Activated CD8-positive, alpha-beta T cell treated with anti-CD3 and anti-CD28 coated beads, Interleukin-2, amount 10 ng/mL, durations not matched to agents 7 days and 5 days (primary cell): ENCODE data around the gene RGS21. TPM values are rescaled to one million over a fixed set of nuclear protein-coding genes. Genes with fewer than 3 reads are reported as not detected.

ENCODE experiments used
- ATAC-seq: fragments of 150-1000 bp; cut with Tn5 transposase; one replicate; pipeline ENCODE4 v1.10.0; 2021; ENCODE audit warnings: moderate library complexity
- CTCF ChIA-PET: fragments of 350-600 bp; sonication (Branson Sonifier 250); formaldehyde crosslinking; loops from one replicate; lab custom pipeline; 2021; ENCODE audit warnings: antibody characterized with exemption; lab: Charles Lee
- POLR2A ChIA-PET: fragments of 350-600 bp; sonication (Branson Sonifier 250); formaldehyde crosslinking; loops from one replicate; lab custom pipeline; 2021; ENCODE audit warnings: antibody characterized with exemption; lab: Charles Lee
- DNase-seq: peaks from one replicate; pipeline ENCODE4 v3.0.0-alpha.2; 2020
- H3K27ac Mint-ChIP-seq: one replicate; pipeline ENCODE4 v1.8.0; 2021; ENCODE audit warnings: mild to moderate bottlenecking, mixed read lengths
- H3K27me3 Mint-ChIP-seq: one replicate; pipeline ENCODE4 v1.8.0; 2021; ENCODE audit warnings: low read depth, mixed read lengths
- H3K36me3 Mint-ChIP-seq: one replicate; pipeline ENCODE4 v1.8.0; 2021; ENCODE audit warnings: low read depth, mixed read lengths
- H3K4me1 Mint-ChIP-seq: one replicate; pipeline ENCODE4 v1.8.0; 2021; ENCODE audit warnings: low read depth, mixed read lengths
- H3K4me3 Mint-ChIP-seq: one replicate; pipeline ENCODE4 v1.8.0; 2021; ENCODE audit warnings: mild to moderate bottlenecking, mixed read lengths
- H3K9me3 Mint-ChIP-seq: one replicate; pipeline ENCODE4 v1.8.0; 2022; ENCODE audit warnings: mixed read lengths; ENCODE audit not compliant: insufficient read depth
- total RNA-seq, 2 experiments: library from RNA; stranded (reverse); gene quantifications; one replicate each; pipeline ENCODE4 v1.2.3, GENCODE V29; 2021

RGS21 gene
- total RNA-seq, 2 experiments from 2014 or later = not detected

DNA sequence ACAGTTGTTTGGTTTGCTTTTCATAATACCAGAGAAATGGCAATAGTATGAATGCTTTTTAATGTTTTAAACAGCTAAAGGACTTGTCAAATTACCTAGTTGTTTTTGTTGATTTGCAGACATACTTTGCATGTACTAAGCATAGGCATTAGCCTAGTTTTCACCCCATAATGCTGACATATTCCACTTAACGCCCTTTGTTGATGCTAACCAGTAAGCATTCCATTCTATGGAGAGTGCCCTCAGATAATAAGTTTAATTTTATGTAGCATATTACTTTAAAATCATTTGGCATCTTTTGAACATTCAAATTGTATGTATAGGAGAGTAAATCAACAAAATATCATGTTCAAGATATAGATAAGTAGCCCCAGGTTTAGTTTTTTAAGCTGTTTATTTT, 32.5 kb downstream of the RGS21 start:
- DNase-seq (no peak), ATAC-seq (no peak)
- ChIA-PET POLR2A (no interaction called here), CTCF (no interaction called here)
- no peak overlapping the region for H3K27ac Mint-ChIP-seq
- H3K27me3 Mint-ChIP-seq = no peaks in the 10 kb centered on the region
- H3K36me3 Mint-ChIP-seq = no peaks in the 10 kb centered on the region
- no peaks in the 10 kb centered on the region for H3K4me1 Mint-ChIP-seq
- H3K4me3 Mint-ChIP-seq = no peak overlapping the region
- H3K9me3 Mint-ChIP-seq = no peaks in the 10 kb centered on the region

DNA sequence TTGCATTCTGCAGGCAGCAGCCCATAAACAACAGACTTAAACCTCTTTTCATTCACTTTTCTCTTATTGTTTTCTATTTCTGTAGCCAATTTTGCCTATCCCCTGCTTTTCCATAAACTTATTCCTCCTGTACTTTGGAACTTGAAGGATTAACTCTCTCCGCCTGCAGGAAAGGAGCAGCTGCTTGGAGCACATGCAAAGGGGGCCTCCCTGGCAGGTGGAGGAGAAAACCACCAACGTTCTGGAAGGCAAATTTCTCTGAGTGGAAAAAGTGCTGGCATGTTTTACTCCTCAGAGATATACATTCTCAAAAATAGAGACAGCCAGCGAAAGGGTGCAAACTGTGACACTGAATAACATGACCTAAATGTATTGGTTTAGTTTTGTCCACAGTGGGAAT, 33.6 kb downstream of the RGS21 start:
- ATAC-seq (no peak), DNase-seq (no peak)
- no peaks in the 10 kb centered on the region for H3K27me3 Mint-ChIP-seq
- no peaks in the 10 kb centered on the region for H3K9me3 Mint-ChIP-seq
- POLR2A ChIA-PET = no interaction called here
- H3K4me1 Mint-ChIP-seq = no peaks in the 10 kb centered on the region
- H3K36me3 Mint-ChIP-seq = no peaks in the 10 kb centered on the region
- H3K4me3 Mint-ChIP-seq = no peak overlapping the region
- CTCF ChIA-PET = no interaction called here
- no peak overlapping the region for H3K27ac Mint-ChIP-seq

DNA sequence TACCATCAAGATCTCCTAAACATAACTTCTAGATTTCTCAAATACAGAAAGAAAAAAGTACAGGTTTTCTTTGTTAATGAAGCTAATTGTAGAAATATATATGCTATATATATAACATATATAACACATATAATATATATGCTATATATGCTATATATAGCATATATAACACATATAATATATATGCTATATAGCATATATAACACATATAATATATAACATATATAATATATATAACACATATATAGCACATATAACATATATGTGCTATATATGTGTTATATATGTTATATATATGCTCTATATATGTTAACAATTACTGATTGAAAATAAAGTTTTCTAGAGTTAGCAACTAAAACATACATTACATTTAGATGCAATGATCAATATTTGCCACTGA, 34.8 kb downstream of the RGS21 start:
- no peaks in the 10 kb centered on the region for H3K27me3 Mint-ChIP-seq
- ChIA-PET CTCF (no interaction called here), POLR2A (no interaction called here)
- no peak overlapping the region for H3K4me3 Mint-ChIP-seq
- ATAC-seq (no peak), DNase-seq (no peak)
- no peak overlapping the region for H3K27ac Mint-ChIP-seq
- H3K36me3 Mint-ChIP-seq = no peaks in the 10 kb centered on the region
- H3K9me3 Mint-ChIP-seq = no peaks in the 10 kb centered on the region
- no peaks in the 10 kb centered on the region for H3K4me1 Mint-ChIP-seq

DNA sequence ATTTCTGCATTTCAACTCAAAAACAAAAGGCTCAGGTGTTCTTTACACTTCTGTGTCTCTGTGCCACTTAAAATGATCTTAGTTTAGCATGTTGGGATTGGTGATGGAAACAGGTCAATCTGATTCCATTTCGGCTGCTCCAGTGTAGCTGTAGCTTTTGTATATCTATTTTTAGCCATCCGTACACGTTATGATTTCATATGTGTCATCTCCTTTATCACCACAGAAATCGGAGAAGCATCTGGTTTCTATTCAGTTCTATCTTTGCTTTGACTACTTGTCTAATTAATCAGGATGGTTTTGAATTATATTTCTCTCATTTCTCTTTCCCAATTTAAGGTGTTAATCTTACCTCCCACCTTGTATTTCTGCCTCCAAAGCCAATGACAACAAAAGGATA, 41.1 kb downstream of the RGS21 start:
- H3K4me3 Mint-ChIP-seq = no peak overlapping the region
- H3K36me3 Mint-ChIP-seq = no peaks in the 10 kb centered on the region
- POLR2A ChIA-PET = no interaction called here
- H3K27me3 Mint-ChIP-seq = no peaks in the 10 kb centered on the region
- H3K4me1 Mint-ChIP-seq = no peaks in the 10 kb centered on the region
- ATAC-seq (no peak), DNase-seq (no peak)
- H3K27ac Mint-ChIP-seq = no peak overlapping the region
- CTCF ChIA-PET = no interaction called here
- no peaks in the 10 kb centered on the region for H3K9me3 Mint-ChIP-seq

DNA sequence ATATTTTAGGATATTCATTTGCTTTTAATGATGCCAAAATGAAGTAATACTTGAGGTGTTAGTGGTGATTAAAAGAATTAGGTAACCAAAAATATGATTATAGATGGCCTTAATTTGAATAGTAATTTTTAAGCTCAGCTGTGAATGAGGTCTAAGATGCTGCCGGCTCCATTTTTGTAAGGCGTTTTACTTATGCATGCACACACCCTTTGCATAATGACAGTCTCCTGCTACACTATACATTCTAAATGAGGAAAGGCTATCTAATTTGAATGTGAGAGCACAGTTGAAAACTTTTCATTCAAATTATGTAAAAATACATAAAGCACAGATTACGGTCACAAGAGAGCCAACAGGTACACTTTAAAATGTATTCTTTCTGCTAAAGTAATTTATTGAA, 41.6 kb downstream of the RGS21 start:
- ChIA-PET CTCF (no interaction called here), POLR2A (no interaction called here)
- no peaks in the 10 kb centered on the region for H3K4me1 Mint-ChIP-seq

DNA sequence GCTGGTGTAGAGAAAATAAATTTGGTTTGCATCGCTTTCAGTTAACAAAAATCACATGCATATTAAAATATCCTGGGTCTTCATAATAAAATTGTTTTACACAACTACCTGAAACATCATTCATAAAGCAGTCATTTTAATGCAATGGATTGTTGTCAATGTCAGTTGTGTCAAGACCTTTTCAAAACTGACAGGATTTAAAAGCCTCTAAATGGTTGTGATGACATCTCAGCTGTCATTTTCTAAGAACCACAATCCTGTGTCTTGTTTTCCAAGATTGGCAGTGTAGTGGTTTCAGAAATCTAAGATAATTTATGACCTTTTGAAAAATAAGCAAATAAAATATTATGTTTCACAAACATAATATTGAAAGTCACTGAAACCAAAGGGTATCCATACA, 42.0 kb downstream of the RGS21 start:
- no peak for ATAC-seq
- ChIA-PET CTCF (no interaction called here), POLR2A (no interaction called here)

More for the DNA sequence above, 41.6 kb downstream of the RGS21 start:
- ATAC-seq (no peak), DNase-seq (no peak)
- Mint-ChIP-seq H3K27ac (no peak overlapping the region), H3K36me3 (no peaks in the 10 kb centered on the region), H3K27me3 (no peaks in the 10 kb centered on the region), H3K9me3 (no peaks in the 10 kb centered on the region), H3K4me3 (no peak overlapping the region)

DNA sequence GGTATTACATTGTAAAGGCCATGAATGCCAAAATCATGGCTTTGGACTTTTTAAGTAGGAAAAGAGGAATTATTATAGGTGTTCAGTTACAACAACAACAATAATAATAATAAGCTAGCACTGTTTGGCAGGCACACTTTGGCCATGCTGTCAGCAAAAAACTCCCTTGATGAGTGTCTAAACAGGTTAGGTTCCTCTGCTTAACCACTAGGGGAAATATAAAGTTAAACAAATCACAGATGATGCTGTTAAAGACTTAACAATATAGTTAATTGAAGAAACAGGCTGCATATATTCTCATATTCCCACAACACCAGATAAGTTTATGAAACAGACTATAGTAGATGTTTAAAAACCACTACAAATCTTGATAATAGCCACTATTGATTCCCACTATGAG, 46.4 kb downstream of the RGS21 start:
- ChIA-PET CTCF (no interaction called here), POLR2A (no interaction called here)

More for the DNA sequence above, 42.0 kb downstream of the RGS21 start:
- Mint-ChIP-seq H3K4me3 (no peak overlapping the region), H3K27ac (no peak overlapping the region), H3K36me3 (no peaks in the 10 kb centered on the region), H3K27me3 (no peaks in the 10 kb centered on the region), H3K4me1 (no peaks in the 10 kb centered on the region), H3K9me3 (no peaks in the 10 kb centered on the region)
- DNase-seq = no peak

DNA sequence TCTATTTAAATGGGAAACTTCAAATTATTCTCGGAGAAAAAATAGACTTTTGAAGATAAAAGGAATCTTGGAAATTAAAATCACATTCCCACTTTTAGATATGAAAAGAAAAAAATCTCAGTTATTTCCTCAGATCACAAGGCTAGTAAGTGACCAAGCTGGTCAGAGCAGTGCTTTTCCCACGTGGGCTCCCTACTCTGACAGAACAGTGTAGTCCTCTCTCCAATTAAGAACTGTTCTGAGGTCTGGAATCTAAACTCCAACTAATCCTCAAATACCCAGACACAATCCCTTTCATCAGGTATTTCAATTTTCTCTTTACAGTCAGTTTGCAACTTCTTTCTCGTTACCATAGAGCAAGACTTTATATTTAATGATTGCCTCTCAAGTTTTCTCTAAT, 50.6 kb downstream of the RGS21 start:
- Mint-ChIP-seq H3K27me3 (no peaks in the 10 kb centered on the region), H3K27ac (no peak overlapping the region), H3K4me3 (no peak overlapping the region), H3K9me3 (no peaks in the 10 kb centered on the region), H3K36me3 (no peaks in the 10 kb centered on the region), H3K4me1 (no peaks in the 10 kb centered on the region)
- ChIA-PET POLR2A (no interaction called here), CTCF (no interaction called here)
- ATAC-seq = no peak
- DNase-seq = no peak

More for the DNA sequence above, 46.4 kb downstream of the RGS21 start:
- Mint-ChIP-seq H3K4me3 (no peak overlapping the region), H3K36me3 (no peaks in the 10 kb centered on the region), H3K9me3 (no peaks in the 10 kb centered on the region), H3K4me1 (no peaks in the 10 kb centered on the region), H3K27me3 (no peaks in the 10 kb centered on the region), H3K27ac (no peak overlapping the region)
- DNase-seq (no peak), ATAC-seq (no peak)

DNA sequence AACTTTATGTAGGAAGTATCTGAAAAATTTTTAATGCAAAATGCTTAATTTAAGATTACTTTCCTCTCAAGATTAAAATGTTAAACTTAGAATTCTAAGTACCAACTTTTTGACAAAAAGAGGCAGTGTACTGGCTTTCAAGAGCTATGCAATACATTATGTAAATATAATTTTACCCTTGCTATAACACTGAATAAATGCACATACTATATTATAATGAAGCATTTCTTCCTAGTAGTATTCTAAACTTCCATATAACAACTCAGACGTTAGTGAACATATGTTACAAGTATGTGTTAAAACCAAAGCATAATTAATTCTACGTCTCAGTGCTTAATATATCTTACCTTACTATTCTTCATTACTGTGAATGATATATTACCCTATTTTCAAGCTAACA, 58.5 kb downstream of the RGS21 start:
- H3K4me3 Mint-ChIP-seq = no peak overlapping the region
- ATAC-seq = no peak
- CTCF ChIA-PET = no interaction called here

DNA sequence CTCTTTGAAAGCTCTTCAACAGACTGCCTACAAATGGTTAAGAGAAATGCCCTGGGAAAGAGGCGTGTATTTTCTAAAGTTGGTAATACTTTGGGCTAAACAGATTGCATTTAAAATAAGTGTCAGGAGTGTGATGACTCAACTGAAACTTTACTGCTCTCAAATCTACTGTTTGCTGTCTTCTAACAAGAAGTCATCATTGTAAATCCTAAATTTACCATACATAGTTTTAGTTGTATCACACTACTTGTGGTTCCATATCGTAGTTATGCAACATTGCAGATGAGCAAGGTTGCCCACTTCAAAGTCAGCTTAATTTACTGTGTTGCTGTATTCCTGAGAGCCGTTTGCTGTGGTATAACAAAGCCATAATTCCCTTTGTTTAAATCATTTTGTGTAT, 59.6 kb downstream of the RGS21 start:
- Mint-ChIP-seq H3K36me3 (no peaks in the 10 kb centered on the region), H3K4me1 (no peaks in the 10 kb centered on the region), H3K27me3 (no peaks in the 10 kb centered on the region), H3K27ac (no peak overlapping the region), H3K4me3 (no peak overlapping the region), H3K9me3 (no peaks in the 10 kb centered on the region)
- ChIA-PET CTCF (no interaction called here), POLR2A (no interaction called here)
- no peak for ATAC-seq
- no peak for DNase-seq

More for the DNA sequence above, 58.5 kb downstream of the RGS21 start:
- H3K36me3 Mint-ChIP-seq = no peaks in the 10 kb centered on the region
- H3K9me3 Mint-ChIP-seq = no peaks in the 10 kb centered on the region
- no peak overlapping the region for H3K27ac Mint-ChIP-seq
- POLR2A ChIA-PET = no interaction called here
- H3K27me3 Mint-ChIP-seq = no peaks in the 10 kb centered on the region
- H3K4me1 Mint-ChIP-seq = no peaks in the 10 kb centered on the region
- no peak for DNase-seq

DNA sequence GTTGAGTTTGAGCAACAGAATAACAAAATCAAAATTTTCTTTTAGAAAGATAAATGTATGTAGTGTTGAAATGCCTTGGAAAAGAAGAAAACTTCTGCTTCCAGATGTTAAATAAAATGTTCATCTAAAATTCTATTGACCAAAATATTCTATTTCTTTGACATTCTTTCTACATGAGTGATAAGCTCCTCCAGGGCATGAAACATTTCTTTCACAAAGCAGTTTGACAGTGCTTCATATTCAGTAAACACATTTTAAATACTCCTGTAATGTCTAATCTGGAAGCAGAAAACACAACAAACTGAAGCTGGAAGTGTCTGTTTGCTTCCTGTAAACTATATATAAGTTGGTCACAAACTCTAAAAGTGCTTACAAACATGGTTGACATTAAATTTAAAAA, 61.5 kb downstream of the RGS21 start:
- no peak overlapping the region for H3K4me3 Mint-ChIP-seq
- no peaks in the 10 kb centered on the region for H3K9me3 Mint-ChIP-seq
- H3K36me3 Mint-ChIP-seq = no peaks in the 10 kb centered on the region
- H3K27me3 Mint-ChIP-seq = no peaks in the 10 kb centered on the region
- H3K4me1 Mint-ChIP-seq = no peaks in the 10 kb centered on the region
- no peak for DNase-seq
- ChIA-PET CTCF (no interaction called here), POLR2A (no interaction called here)
- ATAC-seq = no peak
- H3K27ac Mint-ChIP-seq = no peak overlapping the region

DNA sequence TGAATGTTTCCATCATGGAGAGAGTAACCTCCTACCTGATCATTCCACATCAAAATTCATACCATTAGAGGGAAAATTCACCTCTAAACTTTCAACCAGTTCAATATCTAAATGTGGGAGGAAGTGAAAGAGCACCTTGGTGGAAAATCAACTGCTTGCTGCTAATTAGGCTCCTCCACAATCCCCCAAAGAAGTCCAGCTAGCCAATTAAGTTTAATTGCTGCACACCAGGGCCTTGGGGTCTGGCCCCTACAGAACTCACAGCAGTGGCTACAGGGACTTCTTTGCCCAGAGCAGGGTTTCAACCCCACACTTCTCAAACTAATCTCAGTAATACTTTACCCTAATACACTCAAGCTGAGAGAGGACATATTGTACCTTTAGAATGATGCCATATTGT, 62.1 kb downstream of the RGS21 start:
- no peaks in the 10 kb centered on the region for H3K4me1 Mint-ChIP-seq
- CTCF ChIA-PET = no interaction called here
- POLR2A ChIA-PET = no interaction called here
- no peak for DNase-seq
- H3K27me3 Mint-ChIP-seq = no peaks in the 10 kb centered on the region
- no peak for ATAC-seq
- H3K4me3 Mint-ChIP-seq = no peak overlapping the region
- H3K36me3 Mint-ChIP-seq = no peaks in the 10 kb centered on the region
- no peak overlapping the region for H3K27ac Mint-ChIP-seq
- H3K9me3 Mint-ChIP-seq = no peaks in the 10 kb centered on the region

DNA sequence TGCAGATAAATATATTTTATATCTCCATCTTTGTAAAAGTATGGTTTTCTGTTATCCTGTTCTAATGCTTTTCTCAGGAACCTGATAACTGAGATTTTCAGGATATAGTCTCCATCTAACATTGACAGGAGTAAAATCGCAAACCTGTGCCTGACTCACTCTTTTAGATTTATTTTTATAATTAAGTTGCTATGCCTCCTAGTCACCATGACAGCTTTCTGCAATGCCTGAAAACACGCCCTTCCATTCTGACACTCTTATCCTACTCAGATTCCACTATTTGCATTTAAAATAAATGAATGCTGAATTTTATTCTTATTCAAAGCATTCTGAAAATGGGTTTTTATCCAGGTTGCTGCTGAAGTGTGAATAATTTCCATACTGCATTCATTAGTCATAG, 62.8 kb downstream of the RGS21 start:
- Mint-ChIP-seq H3K27ac (no peak overlapping the region), H3K27me3 (no peaks in the 10 kb centered on the region), H3K36me3 (no peaks in the 10 kb centered on the region), H3K4me1 (no peaks in the 10 kb centered on the region), H3K9me3 (no peaks in the 10 kb centered on the region), H3K4me3 (no peak overlapping the region)
- DNase-seq (no peak), ATAC-seq (no peak)
- CTCF ChIA-PET = no interaction called here
- POLR2A ChIA-PET = no interaction called here
